Neural cell (in vitro differentiated cells): ENCODE measurements around the gene PM20D2. TPM values are rescaled to one million over a fixed set of nuclear protein-coding genes. Genes with fewer than 3 reads are reported as not detected.

Experiments
- H2AFZ ChIP-seq: fragments of 200-600, 300-800 bp; sonication (generic), shearing (Covaris generic); 2 replicates; pipeline ENCODE4 v1.6.0; 2014; ENCODE audit warnings: low read depth, mild to moderate bottlenecking, antibody characterized with exemption, low read length, moderate library complexity
- H3F3A ChIP-seq: fragments of 200-600 bp; shearing (Covaris generic); 2 replicates; pipeline ENCODE4 v1.6.1; 2016; ENCODE audit warnings: mild to moderate bottlenecking, moderate library complexity, mixed read lengths, antibody characterized with exemption, low read length; ENCODE audit not compliant: insufficient read depth, poor library complexity, severe bottlenecking
- H3K27ac ChIP-seq: fragments of 200-600, 300-800 bp; sonication (generic), shearing (Covaris generic); 2 replicates; pipeline ENCODE4 v1.5.1; 2014; ENCODE audit warnings: mild to moderate bottlenecking, low read length, moderate library complexity
- H3K27me3 ChIP-seq: fragments of 300-800, 200-600 bp; sonication (generic), shearing (Covaris generic); 2 replicates; pipeline ENCODE4 v1.6.0; 2014; ENCODE audit warnings: mild to moderate bottlenecking, low read depth, low read length, moderate library complexity; ENCODE audit not compliant: insufficient read depth
- H3K36me3 ChIP-seq: fragments of 300-800, 200-600 bp; sonication (generic), shearing (Covaris generic); 2 replicates; pipeline ENCODE4 v1.5.1; 2014; ENCODE audit warnings: mild to moderate bottlenecking, antibody characterized with exemption, low read length, moderate library complexity; ENCODE audit not compliant: insufficient read depth
- H3K4me2 ChIP-seq: fragments of 300-800, 200-600 bp; sonication (generic), shearing (Covaris generic); 2 replicates; pipeline ENCODE4 v1.6.0; 2014; ENCODE audit warnings: mild to moderate bottlenecking, low read length
- H3K4me3 ChIP-seq: fragments of 300-800, 200-600 bp; sonication (generic), shearing (Covaris generic); 2 replicates; pipeline ENCODE4 v1.5.1; 2014; ENCODE audit warnings: mild to moderate bottlenecking, low read length, moderate library complexity
- H3K79me2 ChIP-seq: fragments of 200-600 bp; shearing (Covaris generic); replicated peaks from 2 replicates; pipeline ENCODE4 v1.6.0; 2014; ENCODE audit warnings: mild to moderate bottlenecking, low read length, moderate library complexity; ENCODE audit not compliant: insufficient read depth
- H3K9ac ChIP-seq: fragments of 300-800, 200-600 bp; sonication (generic), shearing (Covaris generic); 2 replicates; pipeline ENCODE4 v1.6.1; 2016; ENCODE audit warnings: mild to moderate bottlenecking, low read length, mixed read lengths
- H3K9me2 ChIP-seq: fragments of 200-600 bp; shearing (Covaris generic); 2 replicates; pipeline ENCODE4 v1.6.1; 2016; ENCODE audit warnings: mild to moderate bottlenecking, low read length, mixed read lengths; ENCODE audit not compliant: insufficient read depth
- H3K9me3 ChIP-seq: fragments of 200-600, 300-800 bp; sonication (generic), shearing (Covaris generic); 2 replicates; pipeline ENCODE4 v1.6.1; 2016; ENCODE audit warnings: mild to moderate bottlenecking, mixed run types, low read length, moderate library complexity, mixed read lengths
- H4K20me1 ChIP-seq: fragments of 200-600 bp; shearing (Covaris generic); 2 replicates; pipeline ENCODE4 v1.6.1; 2016; ENCODE audit warnings: mild to moderate bottlenecking, mixed run types; ENCODE audit not compliant: insufficient read depth
- CTCF ChIP-seq: fragments of 450-650 bp; IDR thresholded peaks from 2 replicates; pipeline ENCODE4 v1.5.1; 2014; ENCODE audit warnings: antibody characterized with exemption, mild to moderate bottlenecking, moderate library complexity; ENCODE audit not compliant: poor library complexity, severe bottlenecking
- EP300 ChIP-seq: fragments of 450-650 bp; conservative IDR thresholded peaks from 2 replicates; pipeline ENCODE4 v1.6.1; 2014; ENCODE audit warnings: antibody characterized with exemption, mild to moderate bottlenecking, moderate library complexity; ENCODE audit not compliant: poor library complexity, severe bottlenecking
- EZH2 ChIP-seq: fragments of 200-600, 300-800 bp; shearing (Covaris generic), sonication (generic); IDR thresholded peaks from 2 replicates; pipeline ENCODE4 v1.6.1; 2014; ENCODE audit warnings: antibody characterized with exemption, low read length, borderline replicate concordance, mild to moderate bottlenecking; ENCODE audit not compliant: insufficient read depth, poor library complexity, severe bottlenecking
- MXI1 ChIP-seq: fragments of 450-650 bp; conservative IDR thresholded peaks from 2 replicates; pipeline ENCODE4 v1.6.1; 2014; ENCODE audit warnings: antibody characterized with exemption, mild to moderate bottlenecking; ENCODE audit not compliant: poor library complexity, severe bottlenecking
- POLR2AphosphoS5 ChIP-seq: IDR thresholded peaks from 2 replicates; pipeline ENCODE4 v1.6.1; 2012
- RAD21 ChIP-seq: fragments of 450-650 bp; conservative IDR thresholded peaks from 2 replicates; pipeline ENCODE4 v1.6.1; 2014; ENCODE audit warnings: antibody characterized with exemption, mild to moderate bottlenecking, moderate library complexity
- REST ChIP-seq: IDR thresholded peaks from 2 replicates; pipeline ENCODE4 v1.6.1; 2012; ENCODE audit warnings: borderline replicate concordance
- SMC3 ChIP-seq: fragments of 450-650 bp; conservative IDR thresholded peaks from 2 replicates; pipeline ENCODE4 v1.6.1; 2014; ENCODE audit warnings: antibody characterized with exemption, mild to moderate bottlenecking, moderate library complexity; ENCODE audit not compliant: poor library complexity
- TAF1 ChIP-seq: IDR thresholded peaks from 2 replicates; pipeline ENCODE4 v1.6.1; 2012; ENCODE audit warnings: low read depth
- polyA plus RNA-seq: library from polyadenylated mRNA; depleted of rRNA; stranded (reverse); fragments of >200 nt; gene quantifications from 2 replicates; pipeline ENCODE4 v1.2.3, GENCODE V29; 2014

Gene PM20D2
- polyA plus RNA-seq, 1 donor from 2014 or later: 28.2 TPM

GRCh38 chr6:89148016-89148750 lies 2.3 kb downstream of the PM20D2 start:
- Histone ChIP-seq H3K27me3 (peaks cover 14% of the 10 kb centered on the region), H3K9me3 (no peaks in the 10 kb centered on the region), H3K4me2 (no peak overlapping the region)

GRCh38 chr6:89154131-89154530 lies 8.3 kb downstream of the PM20D2 start:
- Histone ChIP-seq H3K36me3 (no peaks in the 10 kb centered on the region), H3K4me3 (no peak overlapping the region), H3K27me3 (no peaks in the 10 kb centered on the region), H4K20me1 (no peaks in the 10 kb centered on the region), H3K27ac (no peak overlapping the region), H3K9ac (no peak overlapping the region), H3K9me2 (no peaks in the 10 kb centered on the region), H3K9me3 (no peaks in the 10 kb centered on the region), H2AFZ (no peak overlapping the region), H3F3A (no peaks in the 10 kb centered on the region), H3K4me2 (no peak overlapping the region), H3K79me2 (no peaks in the 10 kb centered on the region)
- TF ChIP-seq TAF1 (no peak), EZH2 (no peak), MXI1 (no peak), REST (no peak), CTCF (no peak)

More at GRCh38 chr6:89148016-89148750, 2.3 kb downstream of the PM20D2 start:
- TF ChIP-seq SMC3 (no peak), REST (no peak), EZH2 (no peak), RAD21 (no peak), CTCF (no peak), TAF1 (no peak), EP300 (no peak), MXI1 (no peak), POLR2AphosphoS5 (no peak)
- H3K79me2 ChIP-seq: no peaks in the 10 kb centered on the region
- H4K20me1 ChIP-seq: no peaks in the 10 kb centered on the region
- H3K4me3 ChIP-seq: no peak overlapping the region
- no peak overlapping the region for H3K27ac ChIP-seq
- no peaks in the 10 kb centered on the region for H3K9me2 ChIP-seq
- no peak overlapping the region for H2AFZ ChIP-seq
- H3K9ac ChIP-seq: no peak overlapping the region
- no peaks in the 10 kb centered on the region for H3F3A ChIP-seq
- H3K36me3 ChIP-seq: no peaks in the 10 kb centered on the region
